IMR-90 (cell line): ENCODE data around the gene MAP2K5. TPM values are rescaled to one million over a fixed set of nuclear protein-coding genes. Genes with fewer than 3 reads are reported as not detected.

Source experiments
- ATAC-seq: fragments of 200-7000 bp; cut with Tn5 transposase; 2 replicates; pipeline ENCODE4 v1.9.1; 2020; ENCODE audit warnings: low read depth, mild to moderate bottlenecking, moderate library complexity
- BruUV-seq: library from RNA; stranded (reverse); fragments of 400-500 nt; replicated peaks from 2 replicates; lab custom pipeline; 2021; lab: Mats Ljungman, UMichigan
- CTCF ChIA-PET: fragments of 300-600 bp; formaldehyde crosslinking; extraction: SDS; loops from one replicate; lab custom pipeline; 2021; ENCODE audit warnings: antibody characterized with exemption; lab: Yijun Ruan, JAX
- POLR2A ChIA-PET: fragments of 300-600 bp; sonication (Branson Sonifier 250); formaldehyde crosslinking; loops from one replicate; lab custom pipeline; 2022; ENCODE audit warnings: antibody characterized with exemption; ENCODE audit not compliant: unreplicated experiment; lab: Charles Lee
- DNase-seq: peaks from one replicate; pipeline ENCODE4 v3.0.0; 2013
- H2AFZ ChIP-seq: replicated peaks from 2 replicates; pipeline ENCODE3; 2013; ENCODE audit warnings: low read length, mild to moderate bottlenecking; ENCODE audit not compliant: poor library complexity
- H2AK5ac ChIP-seq: 2 replicates; pipeline ENCODE4 v1.6.1; 2013; ENCODE audit warnings: low read depth, low read length, inconsistent platforms
- H2AK9ac ChIP-seq: replicated peaks from 2 replicates; pipeline ENCODE3; 2013; ENCODE audit warnings: mild to moderate bottlenecking, low read depth, low read length, moderate library complexity; ENCODE audit not compliant: poor library complexity
- H2BK120ac ChIP-seq: 2 replicates; pipeline ENCODE4 v1.6.1; 2013; ENCODE audit warnings: low read depth, low read length, inconsistent platforms
- H2BK15ac ChIP-seq: 3 replicates; pipeline ENCODE4 v1.6.1; 2013; ENCODE audit warnings: low read depth, low read length, inconsistent platforms
- H2BK20ac ChIP-seq: 2 replicates; pipeline ENCODE4 v1.6.1; 2013; ENCODE audit warnings: low read depth, mild to moderate bottlenecking, inconsistent platforms, low read length, moderate library complexity
- H2BK5ac ChIP-seq: 2 replicates; pipeline ENCODE4 v1.6.1; 2013; ENCODE audit warnings: mild to moderate bottlenecking, low read depth, low read length, inconsistent platforms; ENCODE audit not compliant: poor library complexity, severe bottlenecking
- H3K14ac ChIP-seq: replicated peaks from 2 replicates; pipeline ENCODE4 v1.6.1; 2013; ENCODE audit warnings: low read depth, low read length, inconsistent platforms
- H3K18ac ChIP-seq: 2 replicates; pipeline ENCODE4 v1.6.1; 2013; ENCODE audit warnings: low read depth, low read length, control low read depth
- H3K23ac ChIP-seq: 2 replicates; pipeline ENCODE4 v1.6.1; 2013; ENCODE audit warnings: low read depth, low read length, inconsistent platforms
- H3K27ac ChIP-seq: 2 replicates; pipeline ENCODE4 v1.5.1; 2013; ENCODE audit warnings: mild to moderate bottlenecking, control low read depth, low read length; ENCODE audit not compliant: insufficient read depth
- H3K27me3 ChIP-seq: 2 replicates; pipeline ENCODE4 v1.6.1; 2013; ENCODE audit warnings: low read length; ENCODE audit not compliant: control insufficient read depth, insufficient read depth
- H3K36me3 ChIP-seq: 2 replicates; pipeline ENCODE4 v1.6.1; 2013; ENCODE audit warnings: low read length, mixed read lengths; ENCODE audit not compliant: control insufficient read depth, insufficient read depth
- H3K4ac ChIP-seq: 2 replicates; pipeline ENCODE4 v1.6.1; 2013; ENCODE audit warnings: low read depth, low read length, inconsistent platforms
- H3K4me1 ChIP-seq: 2 replicates; pipeline ENCODE4 v1.6.1; 2013; ENCODE audit warnings: low read length, mixed read lengths; ENCODE audit not compliant: control insufficient read depth, insufficient read depth
- H3K4me2 ChIP-seq: 2 replicates; pipeline ENCODE4 v1.6.1; 2013; ENCODE audit warnings: low read depth, mild to moderate bottlenecking, control low read depth, low read length, moderate library complexity
- H3K4me3 ChIP-seq: 2 replicates; pipeline ENCODE4 v1.5.1; 2013; ENCODE audit warnings: low read depth, mild to moderate bottlenecking, control low read depth, low read length, moderate library complexity; ENCODE audit not compliant: insufficient read depth
- H3K56ac ChIP-seq: 2 replicates; pipeline ENCODE4 v1.6.1; 2013; ENCODE audit warnings: low read length, inconsistent platforms; ENCODE audit not compliant: insufficient read depth; ENCODE audit errors: extremely low read depth
- H3K79me1 ChIP-seq, 2 experiments: 2 replicates each; pipeline ENCODE4 v1.6.1; 2013; ENCODE audit warnings: low read length in 2 of 2, inconsistent platforms in 1 of 2, low read depth in 1 of 2
- H3K9ac ChIP-seq: 2 replicates; pipeline ENCODE4 v1.6.1; 2013; ENCODE audit warnings: low read depth, low read length, control low read depth
- H3K9me1 ChIP-seq: 2 replicates; pipeline ENCODE4 v1.6.1; 2013; ENCODE audit warnings: low read length, inconsistent platforms; ENCODE audit not compliant: insufficient read depth
- H3K9me3 ChIP-seq: 2 replicates; pipeline ENCODE4 v1.6.1; 2013; ENCODE audit warnings: low read length; ENCODE audit not compliant: control insufficient read depth, insufficient read depth
- H4K20me1 ChIP-seq: 2 replicates; pipeline ENCODE4 v1.6.1; 2013; ENCODE audit warnings: low read length, inconsistent platforms; ENCODE audit not compliant: insufficient read depth
- H4K5ac ChIP-seq: 2 replicates; pipeline ENCODE4 v1.6.1; 2013; ENCODE audit warnings: mild to moderate bottlenecking, low read depth, low read length, control low read depth
- H4K8ac ChIP-seq, 2 experiments: 2 replicates each; pipeline ENCODE4 v1.6.1; 2013; ENCODE audit warnings: low read depth in 2 of 2, low read length in 2 of 2, control low read depth in 1 of 2, inconsistent platforms in 1 of 2
- H4K91ac ChIP-seq: 2 replicates; pipeline ENCODE4 v1.6.1; 2013; ENCODE audit warnings: low read depth, low read length, inconsistent platforms; ENCODE audit not compliant: insufficient read depth
- FOS ChIP-seq: fragments of 150-350 bp; IDR thresholded peaks from 2 replicates; pipeline ENCODE4 v1.6.1; 2016; ENCODE audit warnings: low read depth, low read length
- MAZ ChIP-seq: IDR thresholded peaks from 2 replicates; pipeline ENCODE4 v1.6.1; 2012; ENCODE audit warnings: low read depth, mild to moderate bottlenecking, low read length, improper control_type of control experiment, moderate library complexity, borderline replicate concordance
- NFE2L2 ChIP-seq: fragments of 150-350 bp; IDR thresholded peaks from 2 replicates; pipeline ENCODE4 v1.6.1; 2016; ENCODE audit warnings: low read depth, mild to moderate bottlenecking, low read length
- RCOR1 ChIP-seq: IDR thresholded peaks from 2 replicates; pipeline ENCODE4 v1.6.1; 2012; ENCODE audit warnings: mild to moderate bottlenecking, low read length, improper control_type of control experiment; ENCODE audit not compliant: insufficient replicate concordance
- RFX5 ChIP-seq: IDR thresholded peaks from 2 replicates; pipeline ENCODE4 v1.8.0; 2012; ENCODE audit warnings: low read depth, mild to moderate bottlenecking, low read length, moderate library complexity
- USF2 ChIP-seq: fragments of 150-350 bp; IDR thresholded peaks from 2 replicates; pipeline ENCODE4 v1.6.1; 2017; ENCODE audit warnings: mild to moderate bottlenecking, antibody characterized with exemption, low read length, low read depth
- WGBS, 2 experiments: methylation state at CpG; one replicate each; pipeline versions ENCODE4 v1.1.5 to v1.1.7; 2013; ENCODE audit warnings: missing lambda C conversion rate in 2 of 2; ENCODE audit not compliant: insufficient read length in 1 of 2; ENCODE audit errors: extremely low coverage in 2 of 2; 5-methylcytosine and 5-hydroxymethylcytosine counted together
- dilution Hi-C: fragments of 300-500 bp; cut with HindIII; formaldehyde crosslinking; loops from one replicate; pipeline ENCODE4 v1.14.3; 2018; ENCODE audit warnings: low sequenced_read_pairs; ENCODE audit not compliant: unreplicated experiment
- in situ Hi-C: fragments of 300-500 bp; cut with MboI; formaldehyde crosslinking; loops from 3 replicates; pipeline ENCODE4 v1.14.3; 2019; ENCODE audit warnings: low sequenced_read_pairs, inconsistent platforms, mixed read lengths
- intact Hi-C: fragments of 100-400 bp; cut with micrococcal nuclease; formaldehyde crosslinking; loops from 2 replicates; pipeline ENCODE4 v1.10.0; 2022
- polyA plus RNA-seq, 3 experiments: library from polyadenylated mRNA; depleted of rRNA; stranded (reverse); fragments of >200 nt; gene quantifications; 2 replicates each; pipeline ENCODE4 v1.2.3, GENCODE V29; 2012; ENCODE audit warnings: low replicate concordance in 1 of 3
- total RNA-seq: library from RNA; depleted of rRNA; stranded (reverse); fragments of >200 nt; gene quantifications from 2 replicates; pipeline ENCODE4 v1.2.3, GENCODE V29; 2012

MAP2K5 gene
- total and polyA plus RNA-seq, 2 of the 4 experiments (the other 2 are of a cell fraction): 1.6 to 6.1 TPM

DNA sequence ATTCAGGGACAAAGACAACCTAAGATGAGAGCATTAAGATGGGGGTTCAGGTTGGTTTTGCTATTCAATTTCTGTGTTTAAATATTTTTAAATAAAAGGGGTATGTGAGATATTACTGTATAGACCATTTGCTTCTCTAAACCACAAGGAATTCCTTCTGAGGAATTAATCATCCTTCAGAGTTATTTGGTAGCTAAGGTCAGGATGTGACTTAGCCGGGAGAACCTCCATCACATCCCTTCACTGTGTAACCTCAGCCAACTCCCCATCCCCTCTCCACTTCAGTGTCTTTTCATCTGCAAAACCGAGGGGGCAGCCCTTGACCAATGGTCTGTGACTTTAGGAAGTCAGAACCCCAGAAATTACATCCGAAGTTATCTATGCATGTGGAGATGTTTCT, 234.1 kb downstream of the MAP2K5 start:
- H3K27me3 ChIP-seq: no peaks in the 10 kb centered on the region
- H3K4me3 ChIP-seq: no peak overlapping the region
- H4K20me1 ChIP-seq: no peaks in the 10 kb centered on the region; the same call in 1 of the 2 replicates
- in situ Hi-C loops (no loop called here), dilution Hi-C loops (no loop called here), intact Hi-C loops (no loop called here)
- CTCF ChIA-PET: no interaction called here
- H2AK5ac ChIP-seq: no peak overlapping the region
- no peak overlapping the region for H2AK9ac ChIP-seq
- H3K18ac ChIP-seq: no peak overlapping the region
- no peak overlapping the region for H3K23ac ChIP-seq
- H4K8ac ChIP-seq: no peak overlapping the region
- H2BK20ac ChIP-seq: no peak overlapping the region
- no peak overlapping the region for H4K5ac ChIP-seq
- no peaks in the 10 kb centered on the region for H3K9me3 ChIP-seq
- H3K14ac ChIP-seq: 0 out of 2 replicates have a peak overlapping the region, but pooled peaks have one; percentile 29
- H3K56ac ChIP-seq: no peak overlapping the region
- no CpG with 5 or more reads among the region's 3 CpGs for WGBS, 2 experiments
- H3K36me3 ChIP-seq: no peaks in the 10 kb centered on the region
- no peak overlapping the region for H2BK15ac ChIP-seq
- ATAC-seq: peak; percentile 44; the same call in 1 of the 2 replicates
- H3K9ac ChIP-seq: no peak overlapping the region
- peak; percentile 9 for DNase-seq
- peaks cover 2% of the 10 kb centered on the region; the same call in 1 of the 2 replicates for H3K4me1 ChIP-seq
- peaks cover 5% of the 10 kb centered on the region; the same call in 1 of the 2 replicates for H3K9me1 ChIP-seq
- no peak overlapping the region for H2BK5ac ChIP-seq
- no peak overlapping the region for H4K91ac ChIP-seq
- no peaks in the 10 kb centered on the region for H3K79me1 ChIP-seq
- POLR2A ChIA-PET: no interaction called here
- no peak overlapping the region for H2BK120ac ChIP-seq
- TF ChIP-seq MAZ: no peak
- no peak for TF ChIP-seq RCOR1
- TF ChIP-seq RFX5: no peak
- TF ChIP-seq FOS: no peak
- TF ChIP-seq USF2: no peak
- no peak for TF ChIP-seq NFE2L2
- H3K27ac ChIP-seq: no peak overlapping the region
- no peak overlapping the region for H2AFZ ChIP-seq
- no peak overlapping the region for H3K4ac ChIP-seq
- no peak overlapping the region for H3K4me2 ChIP-seq
- BruUV-seq: no TSS peak
